NCI-H146 treated with DMSO at 0.1 percent for 48 hours (cell line): ENCODE data around the gene TBCD.
"Not testable (repeated sequence)": the region's sequence is repeated elsewhere in the genome, so short reads cannot be mapped to it uniquely, and the experiment has no call there.

ENCODE experiments used
- DNase-seq: peaks from one replicate; lab custom pipeline; 2025; ENCODE audit not compliant: unreplicated experiment; lab: John Stamatoyannopoulos, UW

The TBCD gene

DNA sequence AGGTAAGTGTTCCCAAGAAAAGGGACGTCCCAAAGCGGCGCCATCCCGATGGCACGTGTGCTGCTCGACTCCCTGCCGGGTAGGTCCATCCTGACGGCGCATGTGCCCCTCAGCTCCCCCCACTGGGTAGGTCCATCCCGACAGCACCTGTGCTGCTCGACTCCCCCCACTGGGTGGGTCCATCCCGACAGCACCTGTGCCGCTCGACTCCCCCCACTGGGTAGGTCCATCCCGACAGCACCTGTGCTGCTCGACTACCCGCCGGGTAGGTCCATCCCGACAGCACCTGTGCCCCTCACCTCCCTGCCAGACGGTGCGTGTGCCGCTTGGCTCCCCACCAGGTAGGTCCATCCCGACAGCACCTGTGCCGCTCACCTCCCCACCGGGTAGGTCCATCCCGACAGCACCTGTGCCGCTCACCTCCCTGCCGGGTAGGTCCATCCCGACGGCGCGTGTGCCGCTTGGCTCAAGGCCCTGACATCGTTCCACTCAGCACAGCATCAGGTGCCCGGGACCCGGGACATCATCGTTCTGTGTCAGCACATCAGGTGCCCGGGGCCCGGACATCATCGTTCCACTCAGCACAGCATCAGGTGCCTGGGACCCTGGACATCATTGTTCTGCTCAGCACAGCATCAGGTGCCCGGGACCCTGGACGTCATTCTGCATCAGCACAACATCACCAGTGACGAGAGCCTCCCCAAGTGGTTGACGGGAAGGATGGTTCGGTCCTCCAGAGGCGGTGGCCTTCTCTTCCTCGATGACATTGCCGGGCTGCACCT lies 22.2 kb upstream of the TBCD start:
- no peak for DNase-seq

- DNase-seq, result no peak
Measured at GRCh38 chr17:82732118-82732743, 19.6 kb upstream of the TBCD start.

DNA sequence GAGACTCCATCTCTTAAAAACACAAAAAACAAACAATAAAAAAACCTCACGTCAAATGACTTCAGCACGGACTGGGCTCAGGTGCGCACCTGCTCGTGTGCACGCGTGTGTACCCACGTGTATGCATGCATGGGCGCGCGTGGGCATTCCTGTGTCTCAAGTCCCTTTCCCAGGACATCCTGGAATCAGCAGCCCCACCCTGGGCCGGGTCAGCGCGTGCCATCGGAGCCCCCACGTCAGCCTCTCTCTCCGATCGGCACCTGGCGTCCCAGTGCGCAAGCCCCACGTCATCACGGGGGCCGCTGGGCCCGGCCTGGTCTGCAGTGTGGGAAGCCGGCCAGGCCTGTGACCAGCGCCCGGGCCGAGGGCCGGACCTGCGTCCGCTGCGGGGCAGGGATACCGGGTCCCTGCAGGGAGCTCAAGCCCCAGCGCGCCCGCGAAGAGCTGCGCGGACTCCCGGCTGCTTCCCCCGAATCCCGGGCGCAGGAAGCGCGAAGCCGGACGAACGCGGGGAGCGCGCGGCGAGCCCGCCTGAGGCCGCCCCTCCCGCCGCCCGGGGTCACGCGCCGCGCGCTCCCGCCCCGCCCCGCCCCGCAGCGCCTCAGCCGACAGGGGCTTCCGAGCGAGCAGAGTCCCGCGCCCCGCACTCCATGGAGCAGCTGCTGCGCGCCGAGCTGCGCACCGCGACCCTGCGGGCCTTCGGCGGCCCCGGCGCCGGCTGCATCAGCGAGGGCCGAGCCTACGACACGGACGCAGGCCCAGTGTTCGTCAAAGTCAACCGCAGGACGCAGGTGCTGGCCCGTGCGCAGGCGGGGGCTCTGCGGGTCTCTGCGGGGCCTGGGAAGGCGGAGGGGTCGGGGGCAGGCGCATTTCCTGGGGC lies 16.6 kb upstream of the TBCD start, which contains the start of gene FN3K:
FN3K (plus strand) TSS at position 629 of the 880 bp plus-strand sequence; CDS start at position 651, 22 bp downstream.
- peak; percentile 38 for DNase-seq

DNA sequence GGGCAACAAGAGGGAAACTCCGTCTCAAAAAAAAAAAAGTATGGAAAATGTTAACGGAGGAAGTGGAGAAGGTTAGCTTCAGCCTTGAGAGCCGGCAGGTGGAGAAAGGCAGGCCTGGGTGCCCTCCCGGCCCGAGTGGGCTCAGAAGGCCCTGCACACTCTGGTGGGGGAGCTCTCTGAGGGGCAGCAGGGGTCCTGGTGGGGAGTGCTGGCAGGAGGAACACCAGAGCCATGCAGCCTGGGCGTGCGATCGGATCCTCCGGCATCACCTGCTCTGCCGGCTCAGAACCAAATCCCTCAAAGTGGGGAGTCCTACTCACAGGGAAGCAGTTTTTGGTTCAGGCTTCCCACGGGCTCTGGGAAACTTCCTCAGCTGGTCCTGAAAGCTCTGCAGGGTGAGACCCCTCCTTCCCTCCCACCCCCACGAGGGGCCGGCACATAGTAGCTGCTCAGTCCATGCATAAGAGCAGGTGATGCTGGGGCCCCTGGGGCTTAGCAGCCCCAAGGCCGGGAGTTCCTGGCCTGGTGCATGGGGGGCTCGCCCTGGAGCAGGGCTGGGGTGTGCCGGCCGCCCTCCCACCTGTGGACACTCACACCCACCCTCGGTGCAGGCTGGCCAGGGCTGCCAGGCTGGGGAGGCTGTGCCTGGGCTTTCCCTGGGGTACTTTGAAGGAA lies 15.2 kb upstream of the TBCD start:
- no peak for DNase-seq

- DNase-seq, result no peak
Measured at GRCh38 chr17:82737967-82738877, 13.6 kb upstream of the TBCD start.

GRCh38 chr17:82740906-82741759 lies 10.7 kb upstream of the TBCD start:
- no peak for DNase-seq

GRCh38 chr17:82743344-82744219 lies 8.3 kb upstream of the TBCD start:
- DNase-seq, result no peak

GRCh38 chr17:82744736-82745135 lies 7.1 kb upstream of the TBCD start:
- not testable (repeated sequence) for DNase-seq

DNA sequence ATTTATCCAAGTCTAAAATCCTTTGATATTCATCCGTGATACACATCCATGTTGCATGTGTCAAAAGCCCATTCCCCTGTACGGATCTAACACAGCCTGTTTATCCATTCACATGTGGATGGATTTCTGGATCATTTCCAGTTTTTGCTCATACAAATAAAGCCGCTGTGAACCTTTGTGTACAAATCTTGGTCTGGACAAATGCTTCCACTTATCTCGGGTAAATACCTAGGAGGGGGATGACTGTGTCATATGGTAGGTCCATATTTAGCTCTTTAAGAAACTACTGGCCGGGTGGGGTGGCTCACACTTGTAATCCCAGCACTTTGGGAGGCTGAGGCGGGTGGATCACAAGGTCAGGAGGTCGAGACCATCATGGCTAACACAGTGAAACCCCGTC lies 6.3 kb upstream of the TBCD start:
- DNase-seq, result peak; percentile 21

DNA sequence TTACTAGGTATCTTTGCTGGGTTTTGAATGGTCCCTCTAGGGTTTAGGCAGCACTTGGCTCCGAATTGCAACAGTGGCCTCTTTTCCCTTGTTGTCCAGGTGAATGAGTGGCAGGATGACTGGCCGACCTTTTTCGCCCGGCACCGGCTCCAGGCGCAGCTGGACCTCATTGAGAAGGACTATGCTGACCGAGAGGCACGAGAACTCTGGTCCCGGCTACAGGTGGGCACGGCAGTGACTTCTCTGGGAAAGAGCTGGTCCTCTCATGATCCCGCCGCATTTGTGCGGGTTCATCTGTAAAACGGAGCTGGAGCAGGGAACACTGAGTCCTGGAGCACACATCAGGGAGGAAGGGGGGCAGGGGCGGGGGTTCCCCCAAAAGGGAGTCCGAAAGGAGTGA lies 3.1 kb upstream of the TBCD start:
- no peak for DNase-seq

GRCh38 chr17:82750241-82750908 lies 1.5 kb upstream of the TBCD start:
- DNase-seq, result no peak

- DNase-seq, result peak; percentile 67
Measured at GRCh38 chr17:82751171-82751570, 694 bp upstream of the TBCD start.

GRCh38 chr17:82752371-82753200 lies 721 bp downstream of the TBCD start:
- DNase-seq, result no peak

DNA sequence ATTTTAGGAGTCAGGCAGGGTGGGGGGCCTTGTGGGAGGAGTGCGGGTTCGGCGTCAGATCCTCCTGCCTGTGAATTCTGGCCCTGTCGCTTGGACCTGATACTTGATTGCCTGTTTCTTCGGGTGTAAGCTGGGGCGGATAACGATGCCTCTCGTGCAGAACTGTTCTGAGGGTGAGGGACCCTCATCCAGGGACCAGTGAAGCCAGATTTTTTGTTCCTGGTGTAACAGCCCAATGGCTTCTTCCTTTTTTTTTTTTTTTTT lies 1.3 kb downstream of the TBCD start:
- no peak for DNase-seq

- DNase-seq, result no peak
Measured at GRCh38 chr17:82754297-82755208, 2.7 kb downstream of the TBCD start.

DNA sequence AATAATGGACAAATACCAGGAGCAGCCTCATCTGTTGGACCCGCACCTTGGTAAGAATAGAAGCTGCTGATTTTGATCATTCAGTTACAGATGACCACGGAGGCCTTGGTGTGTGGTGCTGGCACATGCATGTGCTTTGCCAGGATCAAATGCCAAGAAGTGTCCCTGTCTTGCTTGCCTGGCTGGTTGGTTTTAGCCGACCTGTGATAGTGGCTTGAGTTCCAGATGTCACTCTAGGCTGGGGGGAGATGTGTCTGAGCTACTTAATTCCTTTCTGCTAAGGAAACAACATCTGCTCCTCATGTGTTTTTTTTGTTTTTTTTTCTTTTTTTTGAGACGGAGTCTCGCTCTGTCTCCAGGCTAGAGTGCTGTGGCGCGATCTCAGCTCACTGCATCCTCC lies 4.3 kb downstream of the TBCD start:
- no peak for DNase-seq
